Measurements from ENCODE around the gene TSR3. TPM values are rescaled to one million over a fixed set of nuclear protein-coding genes. Genes with fewer than 3 reads are reported as not detected.

Gene TSR3
- total and polyA plus RNA-seq, 2 of the 13 experiments (the other 11 are each of a cell fraction or from before 2014, with no cell fraction given), result 24.2 to 51.0 TPM

DNA sequence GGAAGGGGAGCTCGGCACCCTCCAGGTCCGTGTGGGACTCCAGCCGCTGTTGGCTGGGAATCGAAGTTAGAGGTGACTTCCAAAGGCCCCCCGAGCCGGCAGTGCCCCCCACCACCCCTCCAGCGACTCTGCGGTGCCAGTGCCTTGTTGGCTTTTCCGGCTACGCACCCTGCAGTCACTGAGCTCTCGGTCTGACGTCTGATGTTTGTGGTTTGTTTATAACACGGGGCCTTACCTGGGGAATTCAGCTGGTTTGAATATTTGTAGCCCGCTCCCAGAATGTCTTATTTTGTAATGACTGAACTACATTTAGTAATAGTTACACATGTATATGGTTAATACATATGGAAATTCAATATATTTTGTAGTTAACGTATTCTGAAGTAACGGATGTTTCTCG, 25.3 kb downstream of the TSR3 start:
- ATAC-seq (no peak), FAIRE-seq (no peak), DNase-seq (ENCODE audit: low spot score) (no peak)
- H2AFZ ChIP-seq (ENCODE audit: low read length), result no peak overlapping the region
- no peaks in the 10 kb centered on the region; a peak in 1 of 5 replicates for H3K27me3 ChIP-seq (ENCODE audit: control insufficient read depth in 1 of 2, insufficient read depth in 2 of 2, low read length in 2 of 2)
- no peak overlapping the region for H3K4me3 ChIP-seq (replicated peaks in 1 of 3; ENCODE audit: insufficient read depth in 1 of 3, low read depth in 2 of 3, low read length in 3 of 3)
- TF ChIP-seq CBX5 (CRISPR knock-in tag; IDR thresholded peaks at IDR 0.05; ENCODE audit: borderline replicate concordance) (no peak), KIAA2018 (CRISPR knock-in tag; IDR thresholded peaks at IDR 0.05; ENCODE audit: borderline replicate concordance) (no peak), EED (CRISPR knock-in tag; IDR thresholded peaks at IDR 0.05) (no peak), ZNF431 (CRISPR knock-in tag; IDR thresholded peaks at IDR 0.05; ENCODE audit: borderline replicate concordance, low read depth) (no peak), SRSF4 (IDR thresholded peaks at IDR 0.05; ENCODE audit: low read depth, low read length, poor library complexity, severe bottlenecking) (no peak), ZNF180 (CRISPR knock-in tag; IDR thresholded peaks at IDR 0.05; ENCODE audit: borderline replicate concordance, low read depth) (no peak), NR0B2 (CRISPR knock-in tag; IDR thresholded peaks at IDR 0.05) (no peak), ZNF562 (CRISPR knock-in tag; IDR thresholded peaks at IDR 0.05; ENCODE audit: borderline replicate concordance) (no peak)
- TF ChIP-seq, protein P1, sequence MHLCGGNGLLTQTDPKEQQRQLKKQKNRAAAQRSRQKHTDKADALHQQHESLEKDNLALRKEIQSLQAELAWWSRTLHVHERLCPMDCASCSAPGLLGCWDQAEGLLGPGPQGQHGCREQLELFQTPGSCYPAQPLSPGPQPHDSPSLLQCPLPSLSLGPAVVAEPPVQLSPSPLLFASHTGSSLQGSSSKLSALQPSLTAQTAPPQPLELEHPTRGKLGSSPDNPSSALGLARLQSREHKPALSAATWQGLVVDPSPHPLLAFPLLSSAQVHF (CRISPR knock-in tag; IDR thresholded peaks at IDR 0.05), result no peak
- TF ChIP-seq, protein P2, sequence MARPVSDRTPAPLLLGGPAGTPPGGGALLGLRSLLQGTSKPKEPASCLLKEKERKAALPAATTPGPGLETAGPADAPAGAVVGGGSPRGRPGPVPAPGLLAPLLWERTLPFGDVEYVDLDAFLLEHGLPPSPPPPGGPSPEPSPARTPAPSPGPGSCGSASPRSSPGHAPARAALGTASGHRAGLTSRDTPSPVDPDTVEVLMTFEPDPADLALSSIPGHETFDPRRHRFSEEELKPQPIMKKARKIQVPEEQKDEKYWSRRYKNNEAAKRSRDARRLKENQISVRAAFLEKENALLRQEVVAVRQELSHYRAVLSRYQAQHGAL (CRISPR knock-in tag; IDR thresholded peaks at IDR 0.05; ENCODE audit: not compliant biosample characterization), result no peak
- no peak overlapping the region for H3K9ac ChIP-seq (ENCODE audit: insufficient read depth, low read depth, low read length)
- peaks cover 7% of the 10 kb centered on the region for H3K4me1 ChIP-seq (ENCODE audit: insufficient read depth, low read length)
- ChIA-PET CTCF (ENCODE audit: low intra/inter-chr PET ratio, low total read pairs) (no interaction called here), POLR2A (interaction anchor here (1.0 kb wide), 1 partner anchor 11 kb away, joined by 3 read pairs; no protein-coding TSS in a partner anchor)
- in situ Hi-C loops (cut with HindIII; ENCODE audit: extremely low pct_ligation_motif_present, low pct_unique_long_range_greater_than_20kb) (no loop called here), intact Hi-C loops (cut with micrococcal nuclease; ENCODE audit: unreplicated experiment) (no loop called here)
- H3K27ac ChIP-seq (ENCODE audit: extremely low read length, insufficient read depth, low read length), result no peak overlapping the region
- H3K4me2 ChIP-seq (ENCODE audit: low read depth, low read length), result no peak overlapping the region
- no TSS peak for BruUV-seq (replicated peaks)
- WGBS (ENCODE audit: low lambda C conversion rate), result 88% methylated on average over 12 of the region's 17 CpGs
- no peaks in the 10 kb centered on the region for H4K20me1 ChIP-seq (ENCODE audit: insufficient read depth, low read length)
- no peaks in the 10 kb centered on the region for H3K79me2 ChIP-seq (ENCODE audit: insufficient read depth, low read length)
- H3K36me3 ChIP-seq (replicated peaks in 1 of 2; ENCODE audit: control insufficient read depth in 1 of 2, insufficient read depth in 2 of 2, low read length in 2 of 2), result peaks cover 3 to 21% of the 10 kb centered on the region in 2 experiments; a peak in 4 of 5 replicates
- no peaks in the 10 kb centered on the region for H3K9me3 ChIP-seq (ENCODE audit: low read length)
